Measurements from ENCODE around the gene CX3CL1.
A peak's percentile ranks its signal among the peaks of the same experiment; 100 is the strongest.

Gene CX3CL1

DNA sequence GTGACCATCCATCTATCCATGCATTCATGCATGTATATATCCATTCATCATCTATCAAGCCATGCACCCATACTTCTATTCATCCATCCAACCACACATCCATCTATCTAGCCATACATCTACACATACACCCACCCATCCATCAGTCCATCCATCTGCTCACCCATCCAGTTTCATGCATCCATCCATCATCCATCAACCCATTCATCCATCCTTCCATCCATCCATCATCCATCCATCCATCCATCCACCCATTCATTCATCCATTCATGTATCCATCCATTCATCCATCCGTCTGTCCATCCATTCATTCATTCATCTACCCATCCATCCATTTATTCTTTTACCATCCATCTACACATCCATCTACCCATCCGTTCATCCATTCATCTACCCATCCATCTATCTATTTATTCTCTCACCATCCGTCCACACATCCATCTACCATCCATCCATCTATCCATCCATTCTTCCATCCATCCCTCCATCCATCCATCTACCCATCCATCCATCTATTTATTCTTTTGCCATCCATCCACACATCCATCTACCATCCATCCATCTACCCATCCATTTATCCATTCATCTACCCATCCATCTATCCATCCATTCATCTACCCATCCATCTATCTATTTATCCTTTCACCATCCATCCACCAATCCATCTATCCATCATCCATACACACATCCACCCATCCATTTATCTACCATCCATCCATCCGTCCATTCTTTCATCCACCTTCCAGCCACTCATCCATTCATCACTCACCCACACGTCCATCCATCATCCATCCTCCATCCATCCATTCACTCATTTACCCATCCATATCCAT is 35.4 kb downstream of the CX3CL1 start:
- DNase-seq, result no peak

DNA sequence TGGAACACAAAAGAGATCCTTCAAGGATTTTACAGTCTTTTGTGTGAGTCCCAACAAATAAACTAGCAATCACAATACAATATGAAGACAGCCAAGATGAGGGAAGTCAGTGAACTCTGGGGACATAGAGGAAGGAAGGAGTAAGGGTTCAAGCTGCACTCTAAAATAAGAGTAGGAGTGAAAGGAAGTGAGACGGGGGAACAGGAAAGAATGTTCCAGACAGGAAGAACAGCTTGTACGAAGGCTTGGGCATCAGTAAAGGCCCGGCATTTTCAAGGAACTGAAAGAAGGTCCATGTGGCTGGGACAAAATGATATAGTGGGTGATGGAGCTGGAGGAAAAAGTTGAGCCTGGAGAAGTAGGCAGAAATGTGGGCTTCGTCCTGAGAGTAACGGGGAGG is 36.8 kb downstream of the CX3CL1 start:
- DNase-seq, result no peak

DNA sequence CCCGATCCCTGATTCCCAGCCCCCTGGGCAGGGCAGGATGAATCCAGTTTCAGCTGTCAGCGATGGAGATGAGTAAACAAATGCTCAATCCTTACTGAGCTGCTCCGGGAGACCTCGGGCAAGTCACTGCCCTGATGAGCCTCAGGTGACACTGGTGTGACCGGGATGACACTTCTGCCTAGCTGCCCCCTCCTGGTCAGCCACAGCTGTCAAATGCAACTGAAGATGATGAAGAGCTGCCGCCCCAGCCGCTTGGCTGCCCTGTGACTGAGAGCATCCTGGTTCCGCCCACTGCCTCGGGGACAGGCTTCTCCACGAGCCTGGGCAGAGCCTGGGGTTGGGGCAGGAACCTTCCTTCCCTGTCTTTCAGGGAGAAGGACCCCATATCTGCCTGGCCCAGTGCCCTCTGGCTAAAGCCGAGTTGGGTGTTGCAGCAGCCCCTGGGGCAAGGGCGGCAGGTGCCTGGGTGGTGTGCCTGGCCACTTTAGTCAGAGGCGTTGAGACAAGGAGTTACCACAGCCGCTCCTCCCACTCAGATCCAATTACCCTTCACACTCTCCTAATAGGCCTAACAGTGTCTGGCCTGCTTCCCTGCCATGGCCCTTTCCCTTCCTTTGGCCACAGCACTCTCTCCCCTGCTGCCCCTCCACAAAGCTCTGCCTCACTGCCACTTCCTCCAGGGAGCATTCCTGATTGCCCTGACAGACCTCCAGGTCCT is 37.7 kb downstream of the CX3CL1 start:
- DNase-seq, result no peak

DNA sequence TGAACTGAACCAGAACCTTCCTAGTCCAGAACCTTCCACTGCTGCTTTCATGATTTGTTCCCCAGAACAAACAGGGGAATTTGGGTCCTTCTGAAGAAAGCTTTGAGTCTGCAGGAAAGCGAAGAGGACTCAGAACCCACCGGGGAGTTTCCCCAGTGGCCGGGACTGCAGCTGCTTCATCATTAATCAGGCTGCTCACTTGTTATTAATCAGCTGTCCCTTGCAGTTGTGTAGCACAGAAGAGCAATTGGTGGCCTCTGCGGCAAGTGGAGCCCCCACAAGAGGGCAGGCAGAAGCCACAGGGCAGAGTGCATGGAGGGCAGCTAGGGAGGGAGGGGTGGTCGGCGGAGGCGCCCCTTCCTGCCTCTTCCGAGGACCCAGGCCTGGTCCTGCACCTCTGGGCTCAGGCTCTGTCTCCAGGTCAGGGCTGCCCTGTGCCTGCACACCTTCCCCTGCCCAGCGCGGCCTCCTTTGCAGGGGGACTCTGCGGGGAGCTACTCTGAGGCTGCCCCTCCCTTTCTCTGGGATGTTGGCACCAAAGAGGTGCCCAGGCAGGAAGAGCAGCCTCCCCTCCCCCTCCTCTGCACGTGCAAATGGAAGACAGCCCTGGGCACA is 39.2 kb downstream of the CX3CL1 start:
- DNase-seq, result no peak

DNA sequence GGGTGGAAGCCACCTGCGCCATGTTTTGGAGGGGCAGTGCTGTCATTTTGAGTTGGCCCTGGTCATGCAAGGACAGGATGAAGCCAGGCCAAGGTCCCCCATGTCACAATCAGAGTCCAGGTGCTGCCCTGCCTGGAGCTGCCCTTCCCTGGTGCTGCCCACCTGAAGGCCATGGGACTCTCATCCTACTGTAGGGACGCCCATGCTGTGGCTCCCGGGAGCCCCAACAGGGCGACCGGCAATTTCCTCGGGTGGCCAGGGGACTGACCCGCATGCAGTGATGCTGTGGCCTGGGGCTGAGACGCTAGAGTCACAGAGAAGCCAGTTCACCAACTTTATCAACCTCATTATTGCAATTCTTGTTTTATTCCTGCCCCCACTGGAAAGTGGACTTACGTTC is 40.3 kb downstream of the CX3CL1 start:
- DNase-seq, result no peak

DNA sequence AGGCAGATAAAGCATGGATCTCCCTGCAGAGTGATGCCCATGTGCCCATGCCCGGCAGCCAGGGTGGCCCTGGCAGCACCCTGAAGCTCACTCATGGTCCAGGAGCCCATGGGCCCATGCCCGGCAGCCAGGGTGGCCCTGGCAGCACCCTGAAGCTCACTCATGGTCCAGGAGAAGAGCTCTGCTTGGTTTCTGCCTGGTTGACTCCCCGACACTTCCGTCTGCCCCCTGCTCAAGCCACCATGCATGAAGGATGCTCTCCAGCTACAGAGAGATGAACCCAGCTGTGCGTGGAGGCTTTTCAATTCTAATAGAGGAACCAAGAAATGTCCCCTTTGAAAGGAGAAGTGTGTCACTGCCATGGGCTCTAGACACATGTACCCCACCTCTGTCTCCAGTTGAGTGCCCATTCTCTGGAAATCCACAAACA is 41.0 kb downstream of the CX3CL1 start:
- DNase-seq, result no peak

DNA sequence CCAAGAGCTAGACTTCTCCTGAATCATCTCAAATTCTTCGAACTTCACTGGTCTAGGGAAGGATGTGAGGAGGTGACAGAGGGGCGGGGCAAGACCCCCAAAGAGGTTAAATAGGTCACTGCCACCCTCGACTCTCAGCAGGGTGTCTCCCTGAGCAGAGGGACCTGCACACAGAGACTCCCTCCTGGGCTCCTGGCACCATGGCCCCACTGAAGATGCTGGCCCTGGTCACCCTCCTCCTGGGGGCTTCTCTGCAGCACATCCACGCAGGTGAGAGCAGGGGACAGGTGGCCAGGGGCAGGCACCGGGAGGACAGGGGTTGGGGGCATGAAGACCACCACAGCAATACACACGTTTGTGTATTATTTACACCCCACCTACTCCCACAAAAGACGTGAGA is 41.4 kb downstream of the CX3CL1 start:
- DNase-seq, result no peak

DNA sequence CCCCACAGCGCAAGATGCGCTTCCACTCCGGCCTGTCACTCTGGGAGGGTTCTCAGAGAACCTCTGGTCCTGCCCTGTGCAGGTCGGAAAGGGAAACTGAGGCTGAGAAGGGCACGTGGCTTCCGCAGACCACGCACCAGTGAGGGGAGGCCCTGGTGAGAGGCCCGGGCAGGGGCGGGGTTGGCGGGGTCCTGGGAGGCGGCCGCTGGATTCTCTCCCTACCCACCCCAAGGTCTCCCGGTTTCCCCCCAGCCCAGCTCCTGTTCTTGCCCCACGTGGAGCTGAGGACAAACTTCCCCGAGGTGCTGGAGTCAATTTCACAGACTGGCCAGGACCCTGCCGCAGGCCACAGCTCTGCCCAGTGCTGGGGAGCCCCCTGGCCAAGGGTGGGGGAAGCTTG is 43.8 kb downstream of the CX3CL1 start:
- no peak for DNase-seq

DNA sequence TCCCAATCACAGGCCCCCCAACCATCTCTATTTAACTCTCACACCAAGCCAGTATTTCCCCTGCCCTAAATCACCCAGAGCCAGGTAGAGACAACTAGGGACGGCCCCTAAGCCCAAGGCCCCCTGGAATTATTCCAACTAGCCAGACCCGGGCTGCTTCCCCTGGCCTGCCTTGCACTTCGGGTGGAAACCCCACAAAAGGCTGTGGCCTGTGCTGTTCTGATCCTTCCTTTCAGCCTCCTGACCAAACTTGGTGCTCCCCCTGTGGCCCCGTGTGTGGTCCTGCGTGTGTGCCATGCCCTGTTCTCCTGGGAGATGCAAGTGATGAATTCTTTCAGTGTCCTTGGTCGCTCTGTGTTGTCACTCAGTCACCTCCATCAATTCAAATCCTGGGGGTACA is 47.2 kb downstream of the CX3CL1 start:
- DNase-seq, result no peak

DNA sequence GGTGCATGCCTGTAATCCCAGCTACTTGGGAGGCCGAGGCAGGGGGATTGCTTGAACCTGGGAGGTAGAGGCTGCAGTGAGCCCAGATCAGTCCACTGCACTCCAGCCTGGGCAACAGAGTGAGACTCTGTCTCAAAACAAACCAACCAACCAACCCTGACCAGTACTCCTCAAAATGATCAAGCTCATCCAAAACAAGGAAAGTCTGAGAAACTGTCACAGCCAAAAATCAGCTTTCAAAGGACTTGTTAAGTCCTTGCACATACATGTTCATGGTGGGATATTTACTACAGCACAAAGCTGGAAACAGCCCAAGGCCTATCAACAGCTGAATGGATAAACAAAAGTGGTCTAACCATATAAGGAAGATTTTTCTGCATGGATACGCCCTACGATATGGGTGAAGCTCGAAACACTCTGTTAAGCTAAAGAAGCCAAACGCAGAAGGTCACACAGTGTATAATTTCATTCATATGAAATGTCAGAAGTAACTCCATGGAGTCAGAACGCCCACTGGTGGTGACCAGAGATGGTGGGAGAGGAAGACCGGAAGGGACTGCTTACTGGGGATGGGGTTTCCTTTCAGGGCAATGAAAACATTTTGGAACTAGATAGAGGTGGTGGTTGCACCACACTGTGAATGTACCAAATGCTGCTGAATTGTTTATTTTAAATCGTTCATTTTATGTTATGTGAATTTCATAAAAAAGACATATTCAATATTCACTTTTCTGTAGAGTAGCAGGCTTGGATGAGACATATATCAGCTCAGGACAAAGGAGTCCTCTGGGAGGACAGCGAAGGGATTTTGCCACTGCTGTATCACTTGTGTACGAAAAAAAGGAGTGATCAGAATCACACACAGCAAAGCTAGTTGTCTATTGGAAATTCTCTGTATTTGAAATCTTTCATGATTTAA is 50.0 kb downstream of the CX3CL1 start:
- peak; percentile 23 for DNase-seq

DNA sequence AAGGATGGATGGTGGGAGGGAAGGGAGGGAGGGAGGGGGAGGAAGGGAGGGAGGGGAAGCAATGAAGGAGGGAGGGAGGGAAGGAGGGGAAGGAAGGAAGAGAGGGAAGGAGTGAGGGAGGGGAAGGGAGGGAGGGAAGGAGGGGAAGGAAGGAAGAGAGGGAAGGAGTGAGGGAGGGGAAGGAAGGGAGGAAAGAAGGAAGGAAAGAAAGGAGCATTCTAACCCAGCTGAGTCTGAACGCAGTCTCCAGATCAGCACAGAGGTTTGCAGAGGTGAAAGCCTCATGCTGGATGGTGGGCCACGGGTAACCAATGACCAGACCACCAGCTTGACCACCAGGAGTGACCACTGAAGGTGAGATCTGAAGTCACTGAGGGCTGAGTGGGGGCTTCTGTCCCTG is 50.9 kb downstream of the CX3CL1 start:
- DNase-seq, result no peak

DNA sequence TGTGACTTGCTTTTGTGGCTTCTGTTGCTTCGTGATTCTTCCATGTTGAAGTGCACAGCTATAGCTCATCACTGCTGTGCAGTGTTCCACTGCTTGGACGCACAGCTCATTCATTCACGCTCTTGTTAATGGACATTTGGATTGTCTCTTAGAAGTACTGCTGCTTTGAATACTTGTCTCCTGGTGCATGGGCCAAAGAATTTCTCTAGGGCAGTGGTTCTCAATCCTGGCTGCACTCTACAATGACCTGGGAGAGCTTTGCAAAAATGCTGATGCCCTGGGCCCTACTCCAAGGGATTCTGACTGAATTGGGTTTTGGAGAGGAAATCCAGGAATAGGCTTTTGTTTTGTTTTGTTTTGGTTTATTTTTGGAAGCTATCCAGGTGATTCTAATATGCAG is 52.3 kb downstream of the CX3CL1 start:
- no peak for DNase-seq

DNA sequence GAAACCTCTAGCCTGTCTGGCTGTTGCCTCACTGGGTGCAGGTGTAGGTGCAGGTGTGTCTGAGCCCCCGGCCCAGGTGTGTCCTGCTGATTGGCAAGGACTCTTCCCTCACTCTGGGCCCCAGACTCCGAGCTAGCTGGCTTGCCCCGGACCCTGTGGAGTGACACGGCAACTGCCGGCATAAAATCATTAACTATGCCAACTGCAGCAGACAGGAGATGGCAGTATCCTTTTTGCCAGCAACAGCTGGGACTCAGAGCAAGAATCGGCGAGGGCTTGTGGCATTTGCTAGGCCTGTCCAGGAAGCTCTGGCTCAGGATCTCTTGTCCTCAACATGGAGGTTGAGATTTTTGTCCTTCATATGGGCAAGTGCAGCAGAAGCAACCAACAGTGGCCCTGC is 54.1 kb downstream of the CX3CL1 start:
- DNase-seq, result no peak

DNA sequence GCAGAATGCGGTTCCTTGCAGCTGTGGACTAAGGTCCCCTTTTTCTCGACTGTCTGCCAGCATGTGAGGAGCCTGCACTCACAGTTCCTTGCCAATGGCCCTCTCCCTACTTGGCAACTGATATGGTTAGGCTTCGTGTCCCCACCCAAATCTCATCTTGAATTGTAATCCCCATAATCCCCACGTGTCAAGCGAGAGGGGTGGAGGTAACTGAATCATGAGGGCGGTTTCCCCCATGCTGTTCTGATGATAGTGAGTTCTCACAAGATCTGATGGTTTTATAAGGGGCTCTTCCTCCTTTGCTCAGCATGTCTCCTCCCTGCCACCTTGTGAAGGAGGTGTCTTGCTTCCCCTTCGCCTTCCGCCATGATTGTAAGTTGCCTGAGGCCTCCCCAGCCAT is 55.0 kb downstream of the CX3CL1 start:
- DNase-seq, result no peak

DNA sequence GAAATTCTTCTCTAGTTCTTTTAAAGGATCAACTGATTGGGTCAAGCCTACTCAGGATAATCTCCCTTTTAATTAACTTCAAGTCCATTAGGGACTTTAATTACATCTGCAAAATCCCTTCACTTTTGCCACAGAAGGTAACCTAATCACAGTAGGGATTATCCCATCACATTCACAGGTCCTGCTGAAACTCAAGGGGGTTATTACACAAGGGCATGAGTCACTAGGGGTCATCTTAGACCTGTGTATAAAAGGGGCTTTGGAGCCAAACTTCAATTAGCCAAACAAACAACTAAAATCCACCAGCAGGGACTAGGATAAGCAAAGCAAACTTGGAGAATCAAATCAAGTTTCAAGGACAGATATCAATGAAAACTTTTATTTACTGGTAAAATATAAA is 55.5 kb downstream of the CX3CL1 start:
- no peak for DNase-seq

DNA sequence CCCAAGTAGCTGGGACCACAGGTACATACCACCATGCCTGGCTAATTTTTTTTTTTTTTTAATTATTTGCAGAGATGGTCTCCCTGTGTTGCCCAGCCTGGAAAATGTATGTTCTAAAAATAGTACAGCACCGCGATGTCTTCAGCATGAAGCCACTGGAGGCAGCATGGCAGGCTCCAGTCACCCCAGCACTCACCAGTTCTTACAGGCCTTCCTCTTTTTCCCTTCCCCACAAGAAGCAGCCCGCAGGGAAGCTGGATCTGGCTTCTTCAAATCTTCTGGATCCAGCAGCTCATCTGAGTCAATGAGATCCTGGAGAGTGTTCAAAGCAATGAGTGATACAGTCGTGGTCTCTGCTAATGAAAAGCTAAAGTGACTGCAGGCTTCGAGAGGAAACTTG is 58.7 kb downstream of the CX3CL1 start:
- DNase-seq, result no peak

DNA sequence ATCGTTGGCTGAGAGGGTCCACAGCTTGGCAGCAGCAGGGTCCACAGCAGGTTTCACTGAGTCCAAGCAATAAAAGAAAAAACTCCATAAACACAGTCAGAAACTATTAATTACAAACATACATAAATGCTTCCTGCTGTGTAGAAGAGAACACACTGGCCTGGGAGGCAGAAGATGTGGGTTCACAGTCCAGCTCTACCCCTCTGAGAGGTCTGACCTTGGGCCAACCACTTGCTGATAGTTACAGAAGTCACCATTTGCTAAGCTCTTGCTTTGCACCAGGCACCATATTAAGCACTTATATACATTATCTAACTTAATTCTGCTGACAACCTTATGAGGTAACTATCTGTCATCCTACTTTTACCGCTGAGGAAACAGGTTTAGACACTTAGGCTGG is 60.2 kb downstream of the CX3CL1 start:
- no peak for DNase-seq

DNA sequence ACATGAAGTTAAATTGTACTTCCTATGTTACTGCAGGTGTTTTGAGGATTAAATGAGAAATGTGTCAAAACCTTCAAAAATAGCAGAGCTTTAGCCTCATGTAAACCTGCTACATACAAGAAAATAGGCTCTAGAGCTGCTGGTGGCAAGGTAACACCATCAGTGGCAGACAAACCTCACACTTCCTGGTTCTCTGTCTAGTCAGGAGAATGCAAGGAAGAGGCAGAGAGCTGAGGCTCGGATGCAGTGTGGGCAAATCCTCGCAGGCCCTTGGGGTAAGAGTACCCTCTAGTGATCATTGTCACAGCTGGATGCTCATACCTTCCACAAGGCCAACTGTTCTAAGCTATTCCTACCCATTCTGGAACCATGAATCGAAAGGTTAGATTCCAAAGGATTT is 60.7 kb downstream of the CX3CL1 start:
- no peak for DNase-seq

DNA sequence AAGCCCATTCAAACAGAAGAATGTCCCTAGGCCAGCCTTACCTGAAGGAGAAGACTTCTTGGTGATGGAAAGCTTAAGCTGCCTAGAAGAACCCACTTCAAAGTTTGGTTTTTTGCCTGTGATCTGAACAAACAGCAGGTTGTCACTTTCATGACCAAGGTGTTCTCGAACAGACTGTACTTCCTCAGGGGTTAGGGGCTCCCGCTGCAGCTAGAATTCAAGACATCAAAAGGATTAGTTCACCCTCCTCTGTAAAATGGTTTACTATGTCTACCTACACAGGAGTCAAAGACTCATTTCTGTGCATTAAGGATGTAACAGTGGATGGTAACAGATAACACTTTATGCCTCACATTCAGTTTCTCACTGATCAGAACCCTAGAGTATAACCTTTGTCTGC is 61.7 kb downstream of the CX3CL1 start:
- DNase-seq, result no peak

Data from kidney glomerular epithelial cell (primary cell).